AG09309 (cell line): Measurements from ENCODE around the gene ABCC10.

Experiments
- DNase-seq: peaks from one replicate; pipeline ENCODE4 v3.0.0-alpha.2; 2010; ENCODE audit warnings: low read depth
- H3K4me3 ChIP-seq: 2 replicates; pipeline ENCODE4 v1.5.1; 2011; ENCODE audit warnings: mild to moderate bottlenecking, low read depth, low read length, moderate library complexity; ENCODE audit not compliant: control insufficient read depth
- TF ChIP-seq, protein P1 (sequence below): IDR thresholded peaks from 2 replicates; pipeline ENCODE4 v1.5.1; 2011; ENCODE audit warnings: mild to moderate bottlenecking, low read depth, low read length, inconsistent platforms; ENCODE audit not compliant: insufficient read depth, control insufficient read depth; ENCODE audit errors: missing control alignments

The ABCC10 gene

DNA sequence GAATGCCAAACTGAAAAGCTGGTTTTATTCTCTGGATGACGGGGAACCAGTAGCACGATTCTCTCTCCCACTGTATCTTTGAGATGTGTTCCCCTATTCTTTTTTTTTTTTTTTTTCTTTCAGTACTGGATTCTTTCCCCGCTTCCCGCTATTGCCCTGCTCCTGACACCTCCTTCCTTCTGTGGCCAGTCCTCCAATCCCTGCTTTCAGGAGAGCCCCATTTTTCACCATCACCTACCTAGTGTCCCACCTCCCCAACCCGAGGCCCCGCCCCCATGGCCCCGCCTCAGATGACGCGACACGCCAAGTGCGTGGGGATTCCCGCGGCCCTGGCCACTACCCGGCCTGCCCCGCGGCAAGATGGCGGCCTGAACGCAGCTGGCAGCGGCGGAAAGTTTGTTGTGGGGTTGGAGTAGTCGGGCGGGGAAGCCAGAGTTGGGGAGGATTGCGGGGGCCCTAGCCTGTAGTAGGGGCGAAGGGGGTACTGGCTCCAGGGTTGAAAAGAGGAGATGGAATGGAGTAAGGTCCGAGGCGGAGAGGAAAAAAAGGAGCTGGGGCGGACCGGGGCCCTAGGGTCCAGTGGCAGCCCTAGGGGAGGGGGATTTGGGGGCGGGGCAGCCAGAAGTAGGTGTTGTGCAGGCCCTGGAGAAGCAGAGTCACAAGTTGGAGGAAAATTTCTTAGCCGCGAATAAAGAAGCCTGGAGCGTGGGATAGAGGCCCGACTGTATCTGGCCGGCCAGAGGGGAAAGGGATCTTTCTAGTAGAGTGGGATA lies 50.1 kb downstream of the ABCC10 start, which contains the start of gene TJAP1:
Gene TJAP1 (plus strand): TSS at position 336 of the 773 bp plus-strand sequence. CDS start 21,432 bp downstream, outside the sequence.
- no peak for DNase-seq
- H3K4me3 ChIP-seq, result peak within 1 kb of the TSS; percentile 94
- TF ChIP-seq, protein P1, sequence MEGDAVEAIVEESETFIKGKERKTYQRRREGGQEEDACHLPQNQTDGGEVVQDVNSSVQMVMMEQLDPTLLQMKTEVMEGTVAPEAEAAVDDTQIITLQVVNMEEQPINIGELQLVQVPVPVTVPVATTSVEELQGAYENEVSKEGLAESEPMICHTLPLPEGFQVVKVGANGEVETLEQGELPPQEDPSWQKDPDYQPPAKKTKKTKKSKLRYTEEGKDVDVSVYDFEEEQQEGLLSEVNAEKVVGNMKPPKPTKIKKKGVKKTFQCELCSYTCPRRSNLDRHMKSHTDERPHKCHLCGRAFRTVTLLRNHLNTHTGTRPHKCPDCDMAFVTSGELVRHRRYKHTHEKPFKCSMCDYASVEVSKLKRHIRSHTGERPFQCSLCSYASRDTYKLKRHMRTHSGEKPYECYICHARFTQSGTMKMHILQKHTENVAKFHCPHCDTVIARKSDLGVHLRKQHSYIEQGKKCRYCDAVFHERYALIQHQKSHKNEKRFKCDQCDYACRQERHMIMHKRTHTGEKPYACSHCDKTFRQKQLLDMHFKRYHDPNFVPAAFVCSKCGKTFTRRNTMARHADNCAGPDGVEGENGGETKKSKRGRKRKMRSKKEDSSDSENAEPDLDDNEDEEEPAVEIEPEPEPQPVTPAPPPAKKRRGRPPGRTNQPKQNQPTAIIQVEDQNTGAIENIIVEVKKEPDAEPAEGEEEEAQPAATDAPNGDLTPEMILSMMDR, result no peak

DNA sequence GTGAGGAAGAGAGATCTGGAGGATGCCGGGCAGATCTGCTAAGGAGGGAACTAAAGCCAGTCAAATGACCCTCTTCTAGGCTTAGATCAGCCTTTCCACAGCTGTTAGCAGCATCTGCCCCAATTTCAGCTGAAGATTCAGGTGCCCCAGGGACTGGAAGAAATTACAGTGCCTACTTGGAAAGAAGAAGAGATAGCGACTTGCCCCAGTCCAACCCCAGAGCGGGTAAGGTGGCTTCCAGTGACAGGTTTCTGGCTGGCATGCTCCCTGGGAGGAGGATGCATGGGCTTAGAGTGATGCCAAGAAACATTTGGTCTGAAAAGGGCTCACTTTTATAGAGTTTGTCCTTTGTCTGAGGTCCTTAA lies 50.6 kb downstream of the ABCC10 start:
- peak overlapping the region; percentile 94 for H3K4me3 ChIP-seq
- TF ChIP-seq, protein P1, result no peak
- DNase-seq, result no peak

DNA sequence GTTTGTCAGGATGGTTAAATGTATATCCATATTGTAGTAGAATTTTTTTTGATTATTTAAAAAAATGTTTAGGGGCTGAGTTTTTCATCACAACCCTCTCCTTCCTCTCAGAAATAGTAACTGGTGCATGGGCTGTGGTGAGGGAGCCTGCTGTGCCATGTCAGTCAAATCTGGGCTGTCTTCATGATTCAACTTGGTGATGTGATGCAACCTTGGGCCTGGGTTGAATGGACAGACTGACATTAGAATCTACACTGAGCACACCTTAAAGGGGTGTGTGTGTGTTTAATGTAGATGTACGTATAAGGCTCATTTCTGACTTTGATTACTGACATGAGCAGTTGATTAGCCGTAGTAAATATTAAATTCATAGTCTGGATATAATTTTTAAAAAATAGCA lies 53.7 kb downstream of the ABCC10 start:
- H3K4me3 ChIP-seq, result no peak overlapping the region
- TF ChIP-seq, protein P1, result no peak

DNA sequence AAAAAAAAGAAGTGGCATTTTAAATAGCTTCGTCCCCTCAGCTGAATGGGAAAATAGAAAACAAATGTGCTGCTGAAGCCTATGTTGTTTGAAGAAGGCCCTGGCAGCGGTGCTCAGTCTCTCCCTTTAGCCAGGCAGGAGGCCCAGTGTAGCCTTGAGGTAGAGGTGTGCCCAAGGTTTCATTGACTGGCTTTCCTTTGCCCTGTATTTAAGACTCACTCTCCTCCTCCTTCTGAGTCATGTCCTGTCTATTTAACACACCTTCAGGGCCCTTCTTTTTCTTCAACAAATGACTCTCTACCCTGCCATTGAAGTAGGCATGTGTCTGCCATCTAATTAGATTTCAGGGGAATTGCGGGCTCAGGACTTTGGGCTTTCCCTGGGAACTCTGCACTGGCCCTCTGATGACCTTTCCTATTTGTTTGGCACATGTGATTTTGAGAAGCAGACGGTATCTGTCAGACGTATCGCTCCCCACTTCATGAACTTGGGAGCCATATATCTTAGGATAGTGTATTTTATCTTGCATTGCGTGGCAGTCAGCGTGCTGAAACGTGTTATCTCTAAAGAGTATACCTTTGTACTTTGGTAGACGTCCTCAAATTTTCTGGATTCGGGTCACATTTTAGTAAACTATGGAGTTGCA lies 54.4 kb downstream of the ABCC10 start:
- no peak for DNase-seq
- no peak overlapping the region for H3K4me3 ChIP-seq
- TF ChIP-seq, protein P1, result no peak

More for the DNA sequence above, 53.7 kb downstream of the ABCC10 start:
- DNase-seq, result no peak

DNA sequence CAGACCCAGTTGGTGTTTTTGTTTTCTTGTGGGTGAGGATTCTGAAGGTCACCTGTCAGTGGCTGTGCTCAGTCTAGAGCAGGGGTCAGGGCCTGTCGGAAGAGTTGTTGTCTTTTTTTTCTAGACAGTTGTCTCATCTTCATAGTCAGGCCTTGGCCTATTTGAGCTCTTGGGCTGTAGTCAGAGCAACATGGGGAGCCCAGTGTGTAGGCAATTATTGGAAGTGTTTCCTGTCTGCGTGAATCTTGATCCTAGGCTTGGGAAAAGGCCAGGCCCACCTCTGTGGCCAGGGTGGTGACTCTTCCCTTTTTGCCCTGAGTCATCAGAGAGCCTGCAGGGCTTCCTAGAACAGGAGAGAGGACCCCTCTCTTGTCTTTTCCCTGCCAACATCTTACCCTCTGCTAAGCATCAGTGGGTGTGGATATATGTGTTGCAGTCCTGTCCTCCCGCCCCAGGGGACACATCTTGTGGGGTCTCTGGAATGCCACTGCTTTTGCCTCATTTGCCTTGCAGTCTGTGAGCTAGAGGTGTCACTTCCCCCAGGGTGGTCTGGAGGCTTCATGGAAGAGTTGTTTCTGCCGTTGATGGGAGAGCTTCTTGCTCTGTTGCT lies 61.4 kb downstream of the ABCC10 start:
- H3K4me3 ChIP-seq, result no peak overlapping the region
- DNase-seq, result no peak
- TF ChIP-seq, protein P1, result no peak

DNA sequence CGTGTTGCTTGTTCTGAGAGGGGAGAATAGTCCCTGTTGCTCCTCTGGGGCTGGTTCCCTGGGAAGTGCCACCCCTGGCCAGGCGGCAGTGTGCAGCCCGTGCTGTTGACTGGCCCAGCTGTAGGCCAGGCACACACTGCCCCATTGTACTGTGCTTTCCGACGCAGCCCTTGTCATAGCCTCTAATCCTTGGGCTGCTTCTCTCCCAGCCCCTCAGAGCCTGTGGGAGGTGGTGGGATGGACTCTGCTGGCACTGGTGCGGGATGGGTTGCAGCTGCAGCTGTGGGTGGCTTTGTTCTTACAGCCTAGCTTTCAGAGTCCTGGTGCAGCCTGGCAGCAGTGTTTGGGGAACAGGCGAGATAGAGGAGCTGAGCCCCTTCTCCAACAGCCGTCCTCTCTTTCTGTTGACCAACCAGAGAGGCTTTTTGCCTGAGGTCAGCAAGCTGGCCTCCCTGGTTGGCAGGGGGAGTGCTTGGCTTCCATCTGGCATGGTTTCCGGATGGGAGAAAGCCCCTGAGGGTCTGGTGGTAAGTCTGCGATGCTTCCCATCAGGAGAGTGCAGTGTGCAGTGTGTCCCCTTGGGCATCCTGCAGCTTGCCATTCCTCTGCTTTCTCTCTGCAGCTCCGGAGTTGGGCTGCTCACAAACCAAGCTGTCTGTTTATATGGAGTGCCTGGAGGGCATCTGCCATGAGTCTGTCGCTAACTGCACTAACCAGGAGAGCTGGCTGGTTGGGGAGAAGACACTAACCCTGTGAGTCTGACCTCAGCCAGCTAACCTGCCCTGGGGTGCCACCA lies 62.1 kb downstream of the ABCC10 start:
- TF ChIP-seq, protein P1, result no peak

More for the DNA sequence above, 62.1 kb downstream of the ABCC10 start:
- H3K4me3 ChIP-seq, result no peak overlapping the region
- no peak for DNase-seq
